Right lobe of liver (tissue), 6 donors: Measurements from ENCODE around the gene ERGIC1. TPM values are rescaled to one million over a fixed set of nuclear protein-coding genes. Genes with fewer than 3 reads are reported as not detected.

ENCODE experiments used
- ATAC-seq, 4 donors: fragments of 200-7000 bp; cut with Tn5 transposase; one replicate each; pipeline ENCODE4 v1.9.1; 2020; ENCODE audit warnings: mild to moderate bottlenecking in 4 of 4, moderate library complexity in 4 of 4
- DNase-seq, 3 donors: peaks; one replicate each; pipeline ENCODE4 v3.0.0-alpha.2; 2020
- H3K27ac ChIP-seq, 3 donors: fragments of 200-600 bp; one replicate each; pipeline ENCODE4 v1.8.0; 2022
- H3K27me3 ChIP-seq, 2 donors: fragments of 200-600 bp; one replicate each; pipeline ENCODE4 v1.8.0; 2022
- H3K36me3 ChIP-seq, 4 donors: fragments of 200-600 bp; sonication (generic) in 1 of 4; one replicate each; pipeline versions ENCODE4 v1.5.1 to v1.8.0; 2017 to 2022; ENCODE audit warnings: control low read depth in 1 of 4
- H3K4me1 ChIP-seq, 4 donors: fragments of 200-600 bp; sonication (generic) in 1 of 4; one replicate each; pipeline versions ENCODE4 v1.5.1 to v1.8.0; 2017 to 2022; ENCODE audit warnings: control low read depth in 1 of 4
- H3K4me3 ChIP-seq, 3 donors: fragments of 200-600 bp; one replicate each; pipeline ENCODE4 v1.8.0; 2022
- H3K9me3 ChIP-seq, 4 donors: fragments of 200-600 bp; sonication (generic) in 1 of 4; one replicate each; pipeline versions ENCODE4 v1.5.1 to v1.8.0; 2017 to 2022; ENCODE audit warnings: control low read depth in 1 of 4
- CTCF ChIP-seq, 4 donors: fragments of 200-600 bp in 3 of 4; fragments of 450-650 bp in 1 of 4; IDR thresholded peaks; one replicate each; pipeline versions ENCODE4 v1.5.1 to v1.8.0; 2016 to 2022; ENCODE audit warnings: antibody characterized with exemption in 4 of 4, mild to moderate bottlenecking in 2 of 4
- POLR2A ChIP-seq: fragments of 450-650 bp; IDR thresholded peaks from one replicate; pipeline ENCODE4 v1.6.1; 2017; ENCODE audit warnings: antibody characterized with exemption, mild to moderate bottlenecking
- WGBS: methylation state at CpG from one replicate; pipeline ENCODE4 v1.1.6; 2018; ENCODE audit warnings: low coverage, low lambda C conversion rate; ENCODE audit not compliant: insufficient coverage; ENCODE audit errors: missing lambda C conversion rate; 5-methylcytosine and 5-hydroxymethylcytosine counted together
- intact Hi-C, 2 donors: fragments of 100-400 bp; cut with DNase I; formaldehyde crosslinking; loops; one replicate each; pipeline versions ENCODE4 v1.11.2 to v1.14.1; 2022
- total RNA-seq, 6 experiments: library from RNA; depleted of rRNA in 2 of 6; stranded (reverse); fragments of >200 nt in 2 of 6; fragmentation: NEBNext Ultra II Directional in 3 of 6; extraction: Animal tissue kit (Norgen Biotek cat#: 25700) in 3 of 6; gene quantifications; one replicate each; pipeline versions ENCODE4 v1.1.0 to v1.2.4, GENCODE V29; 2016 to 2023
- donor health status: DM: no; HTN: yes; CAD: no.
- donor health status: DM: no; HTN: no; CAD: no.
- donor health status: DM: no; HTN: no; CAD: no.
- donor health status: DM: no; HTN: yes; CAD: no.
- donor health status: DM: no; HTN: yes; CAD: no.

The ERGIC1 gene
- total RNA-seq, 6 experiments from 2014 or later: 103 to 264 (median 154) TPM

- Histone ChIP-seq H3K4me1 (peaks cover 0 to 16% (median 7%) of the 10 kb centered on the region in 4 donors), H3K36me3 (no peaks in the 10 kb centered on the region), H3K9me3 (no peaks in the 10 kb centered on the region), H3K27ac (no peak overlapping the region), H3K4me3 (no peak overlapping the region), H3K27me3 (no peaks in the 10 kb centered on the region)
- ATAC-seq (no peak), DNase-seq (no peak)
- 83% methylated on average over 6 of the region's 18 CpGs for WGBS
- intact Hi-C loops: no loop called here
- TF ChIP-seq CTCF (IDR thresholded peaks at IDR 0.05) (no peak), POLR2A (no peak)
These were observed 9.9 kb downstream of the ERGIC1 start for GRCh38 chr5:172843825-172844576.

GRCh38 chr5:172844577-172844838 is 10.5 kb downstream of the ERGIC1 start:
- Histone ChIP-seq H3K4me1 (peaks cover 0 to 17% (median 9%) of the 10 kb centered on the region in 4 donors), H3K27ac (no peak overlapping the region), H3K36me3 (no peaks in the 10 kb centered on the region), H3K27me3 (no peaks in the 10 kb centered on the region), H3K9me3 (no peaks in the 10 kb centered on the region), H3K4me3 (no peak overlapping the region)
- WGBS: no CpG with 5 or more reads among the region's 2 CpGs
- TF ChIP-seq POLR2A (no peak), CTCF (IDR thresholded peaks at IDR 0.05) (no peak)
- intact Hi-C loops: no loop called here
- DNase-seq (no peak), ATAC-seq (no peak)

GRCh38 chr5:172845154-172845553 is 11.1 kb downstream of the ERGIC1 start:
- ATAC-seq: peak in 1 of 4 donors; percentile 7
- Histone ChIP-seq H3K4me3 (no peak overlapping the region), H3K9me3 (no peaks in the 10 kb centered on the region), H3K4me1 (peaks cover 0 to 19% (median 11%) of the 10 kb centered on the region in 4 donors), H3K27ac (no peak overlapping the region), H3K36me3 (no peaks in the 10 kb centered on the region), H3K27me3 (no peaks in the 10 kb centered on the region)
- intact Hi-C loops: no loop called here
- no CpG with 5 or more reads among the region's 7 CpGs for WGBS
- DNase-seq: no peak
- no peak for TF ChIP-seq POLR2A
- no peak for TF ChIP-seq CTCF (IDR thresholded peaks at IDR 0.05)

- TF ChIP-seq POLR2A: no peak
- peak in 1 of 4 donors; percentile 22 for TF ChIP-seq CTCF (IDR thresholded peaks at IDR 0.05)
- intact Hi-C loops: no loop called here
- DNase-seq (no peak), ATAC-seq (no peak)
- no peak overlapping the region for H3K4me3 ChIP-seq
- no peak overlapping the region for H3K27ac ChIP-seq
- WGBS: 79% methylated on average over 5 of the region's 5 CpGs
- no peaks in the 10 kb centered on the region for H3K36me3 ChIP-seq
- H3K9me3 ChIP-seq: no peaks in the 10 kb centered on the region
- no peaks in the 10 kb centered on the region for H3K27me3 ChIP-seq
- peaks cover 0 to 23% (median 10%) of the 10 kb centered on the region in 4 donors for H3K4me1 ChIP-seq
These were observed 11.5 kb downstream of the ERGIC1 start for GRCh38 chr5:172845576-172845975.
